NCI-H1694 treated with DMSO at 0.1 percent for 48 hours (cell line): ENCODE results near the gene TTLL6.
"Not testable (repeated sequence)": the region's sequence is repeated elsewhere in the genome, so short reads cannot be mapped to it uniquely, and the experiment has no call there.

Experiments
- DNase-seq: peaks from one replicate; lab custom pipeline; 2025; lab: John Stamatoyannopoulos, UW

Gene TTLL6

DNA sequence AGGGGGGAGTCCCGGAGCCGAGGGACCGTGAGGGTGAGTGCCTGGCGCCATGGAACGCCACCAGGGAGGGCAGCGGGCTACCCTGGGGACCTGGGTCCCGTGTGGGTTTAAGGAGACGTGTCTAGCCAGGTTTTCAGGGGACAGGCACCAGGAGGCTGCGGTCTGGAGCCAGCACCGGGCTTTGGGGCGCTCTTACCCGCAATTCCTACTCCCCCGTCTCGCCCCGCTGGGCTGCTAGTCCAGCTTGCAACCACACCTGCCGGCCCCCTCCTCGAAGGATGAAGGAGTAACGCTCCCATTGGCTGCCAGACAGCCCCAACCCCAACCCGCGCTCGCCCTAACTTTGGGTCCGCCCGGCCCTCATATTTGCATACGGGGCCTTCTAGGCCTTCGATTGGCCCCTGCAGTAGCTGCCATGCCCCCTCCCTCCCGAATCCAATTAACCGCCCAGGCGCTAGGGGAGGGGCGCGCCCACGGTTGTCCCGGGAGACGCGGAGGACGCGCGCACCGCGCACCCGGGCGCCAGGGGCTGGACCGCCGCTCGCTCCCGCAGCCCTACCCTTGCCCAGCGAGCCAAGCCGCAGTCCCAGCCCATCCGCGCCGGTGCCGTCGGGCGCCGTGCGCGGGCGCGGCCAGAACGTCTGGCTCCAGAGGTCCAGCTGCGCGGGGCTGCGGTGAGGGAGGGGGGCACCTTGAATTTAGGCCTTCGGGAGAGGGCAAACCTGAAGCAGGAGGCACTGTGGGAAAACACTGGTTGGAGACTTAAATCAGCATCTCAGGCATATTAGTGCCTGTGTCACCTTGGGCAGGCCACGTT lies at the start of gene TTLL6:
TSS of gene TTLL6 (minus strand) at position 456 of the 817 bp plus-strand sequence. CDS start at position 299, 157 bp downstream.
- peak; percentile 72 for DNase-seq

DNA sequence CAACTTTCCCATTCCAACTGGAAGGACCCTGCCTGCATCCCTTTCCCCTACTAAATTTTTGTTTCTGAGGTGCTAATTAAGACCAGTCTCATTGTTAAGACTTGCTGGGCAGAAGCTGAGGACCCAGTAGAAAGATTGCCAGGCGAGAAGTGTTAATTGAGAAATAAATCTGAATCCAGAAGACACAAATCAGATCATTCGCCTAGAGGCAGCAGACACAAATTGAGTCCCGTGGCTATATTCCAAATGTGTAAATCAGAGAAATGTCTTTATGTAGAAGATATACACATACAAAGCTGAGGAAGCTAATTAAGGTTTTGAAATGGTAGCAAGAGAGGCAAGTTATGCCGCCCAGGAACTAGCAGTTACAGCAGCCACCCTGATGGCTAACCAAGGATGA lies 43.4 kb upstream of the TTLL6 start:
- no peak for DNase-seq

DNA sequence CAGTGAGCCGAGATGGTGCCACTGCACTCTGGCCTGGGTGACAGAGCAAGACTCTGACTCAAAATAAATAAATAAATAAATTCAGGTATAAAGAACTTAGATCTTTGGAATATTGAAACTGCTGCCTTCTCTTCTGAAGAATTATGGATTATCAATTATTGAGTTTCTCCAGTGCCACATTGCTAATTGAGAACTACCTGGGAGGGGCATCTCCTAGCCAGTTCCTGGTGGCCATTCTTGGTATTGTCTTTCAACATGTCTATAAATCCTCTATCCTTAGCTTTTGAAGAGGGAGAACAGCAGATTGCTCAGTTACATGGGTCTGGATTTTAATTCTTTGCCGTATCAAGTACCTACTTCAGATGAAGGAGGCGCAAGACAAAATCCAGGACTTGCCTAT lies 43.0 kb upstream of the TTLL6 start:
- DNase-seq = no peak

DNA sequence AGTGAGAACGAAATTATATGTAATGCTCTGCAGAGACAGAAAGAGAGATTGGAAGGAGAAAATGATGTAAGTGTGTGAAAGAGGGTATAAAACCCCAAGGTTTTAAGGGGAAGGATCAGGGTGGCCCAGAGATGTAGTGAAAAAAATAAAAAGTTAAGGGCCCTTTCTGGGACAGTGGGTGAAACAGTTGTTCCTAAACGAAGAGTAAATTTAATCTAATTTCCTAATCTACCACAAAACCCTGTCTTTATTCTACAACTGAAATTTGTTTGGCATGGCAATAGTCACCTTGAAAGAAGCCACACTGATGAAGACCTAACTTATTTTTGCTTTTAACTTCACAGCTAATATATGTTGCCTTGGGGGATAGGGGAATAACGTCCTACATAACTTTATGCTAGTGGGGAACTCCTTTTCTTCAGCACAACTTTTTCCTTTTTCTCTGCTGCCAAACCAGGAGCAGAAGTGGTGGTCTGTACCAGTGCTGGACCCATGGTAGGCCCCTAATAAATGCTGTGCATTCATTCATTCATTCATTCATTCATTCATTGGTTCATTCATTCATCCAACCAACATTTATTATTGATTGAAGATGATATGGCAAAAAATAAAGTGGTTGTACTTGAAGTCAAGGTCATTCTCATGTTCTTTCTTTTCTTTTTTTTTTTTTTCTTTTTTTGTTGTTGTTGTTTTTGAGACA lies 39.2 kb upstream of the TTLL6 start:
- DNase-seq = no peak

DNA sequence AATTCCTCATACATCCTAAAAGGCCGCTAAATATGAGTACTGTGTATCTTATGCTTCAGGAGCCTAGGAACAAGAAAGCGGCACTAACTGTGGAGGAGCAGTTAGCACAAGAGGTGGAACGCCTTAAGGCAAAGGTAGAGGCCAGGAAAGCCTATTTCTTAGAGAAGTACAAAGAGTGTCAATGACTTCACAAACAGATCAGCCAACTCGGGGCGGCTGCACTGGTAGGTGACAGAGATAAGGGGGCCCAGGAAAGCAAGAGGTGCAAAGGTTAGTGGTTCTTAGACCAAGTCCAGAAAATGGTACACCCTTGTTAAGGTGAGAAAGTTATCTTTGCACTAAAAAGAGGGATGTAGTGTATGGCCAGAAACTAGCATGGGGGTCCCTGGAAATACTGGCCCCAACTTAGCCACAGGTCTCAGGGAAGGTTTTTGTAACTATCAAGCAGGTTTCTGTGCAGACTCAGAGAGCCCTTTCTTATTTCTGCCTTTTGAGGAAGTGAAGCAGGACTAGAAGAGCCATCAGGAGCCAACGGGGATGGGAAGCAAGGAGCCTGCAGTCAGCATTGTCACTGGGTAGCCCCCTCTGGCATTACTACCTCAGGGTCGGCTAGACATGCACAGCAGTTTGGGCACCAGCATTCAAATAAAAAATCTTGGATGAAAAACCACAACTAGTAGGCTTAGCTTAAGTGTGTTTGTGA lies 37.9 kb upstream of the TTLL6 start:
- no peak for DNase-seq

DNA sequence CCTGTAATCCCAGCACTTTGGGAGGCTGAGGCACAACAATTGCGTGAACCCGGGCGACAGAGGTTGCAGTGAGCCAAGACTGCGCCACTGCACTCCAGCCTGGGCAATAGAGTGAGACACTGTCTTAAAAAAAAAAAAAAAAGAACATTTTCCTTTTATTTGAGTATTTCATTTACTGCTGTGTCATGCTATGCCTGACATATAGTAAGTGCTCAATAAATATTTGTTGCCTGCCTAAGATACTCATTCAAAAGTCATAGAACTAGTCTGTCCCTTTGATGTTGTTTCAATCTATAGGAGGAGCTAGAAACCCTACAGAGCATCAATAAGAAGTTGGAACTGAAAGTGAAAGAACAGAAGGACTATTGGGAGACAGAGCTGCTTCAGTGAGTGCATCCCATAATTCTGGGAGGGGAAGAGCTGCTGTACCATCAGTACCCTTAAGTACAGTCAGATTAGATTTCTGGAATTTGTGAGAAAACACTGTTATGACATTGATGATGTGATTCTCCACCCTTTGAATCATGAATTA lies 33.8 kb upstream of the TTLL6 start:
- DNase-seq = no peak

DNA sequence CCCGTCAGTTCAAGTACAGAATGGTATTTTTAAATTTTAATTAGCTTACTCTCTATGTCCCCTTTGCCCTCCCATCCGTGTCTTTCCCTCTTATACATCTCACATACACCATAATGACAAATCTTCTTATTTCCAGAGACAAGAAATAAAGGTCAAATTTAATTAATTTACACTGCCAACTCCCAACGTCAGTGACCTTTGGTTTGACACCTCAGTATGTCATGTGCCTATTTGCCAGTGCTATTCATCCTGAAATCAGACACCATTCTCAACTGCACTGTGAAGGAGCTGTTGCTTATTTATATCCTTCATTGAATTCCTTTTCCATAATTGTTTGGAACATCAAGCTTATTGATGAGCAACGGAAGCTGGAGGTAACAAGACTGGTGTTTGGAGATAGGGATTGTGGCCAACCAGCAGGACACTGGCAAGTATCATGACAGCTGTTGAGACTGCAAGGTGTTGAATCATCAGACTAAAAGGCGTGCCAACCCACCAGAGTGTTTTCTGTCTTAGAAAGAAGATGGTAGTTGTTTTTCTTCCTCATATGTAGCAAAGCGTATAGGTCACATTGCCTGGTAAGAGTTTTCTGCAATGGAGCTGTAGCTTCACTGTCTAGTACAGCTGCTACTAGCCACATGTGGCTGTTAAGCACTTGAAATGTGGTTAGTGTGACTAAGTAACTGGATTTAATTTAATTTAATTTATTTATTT lies 26.3 kb upstream of the TTLL6 start:
- no peak for DNase-seq

DNA sequence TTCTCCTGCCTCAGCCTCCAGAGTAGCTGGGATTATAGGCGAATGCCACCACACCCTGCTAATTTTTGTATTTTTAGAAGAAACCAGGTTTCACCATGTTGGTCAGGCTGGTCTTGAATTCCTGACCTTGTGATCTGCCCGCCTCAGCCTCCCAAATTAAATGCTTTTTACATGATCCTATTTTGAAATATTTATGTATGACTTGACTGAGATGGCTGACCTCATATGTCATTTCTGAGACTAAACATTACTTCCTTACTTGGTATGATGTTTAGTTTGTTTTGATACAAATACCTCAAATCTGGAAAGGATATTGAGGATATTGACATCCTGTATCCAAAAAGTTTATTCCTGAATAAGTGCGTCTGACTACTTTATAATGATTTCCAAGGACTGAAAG lies 25.7 kb upstream of the TTLL6 start:
- no peak for DNase-seq

DNA sequence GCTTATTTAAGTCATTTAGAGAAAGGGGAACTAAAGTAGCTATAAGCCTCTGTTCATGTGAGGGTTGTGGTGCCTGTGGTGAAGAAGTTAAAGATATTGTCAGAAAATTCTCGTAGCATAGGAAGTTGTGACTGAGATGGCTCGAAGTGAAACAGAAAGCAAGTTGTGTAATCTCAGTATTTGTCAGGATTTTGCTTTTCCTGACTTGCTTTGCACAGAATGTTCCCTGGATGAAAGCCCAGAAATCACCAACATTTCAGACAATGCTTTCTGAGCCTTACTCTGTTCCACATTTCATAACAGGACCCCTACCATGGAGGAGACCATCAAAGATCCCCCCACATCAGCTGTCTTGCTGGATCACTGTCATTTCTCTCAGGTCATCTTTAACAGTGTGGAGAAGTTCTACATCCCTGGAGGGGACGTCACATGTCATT lies 24.4 kb upstream of the TTLL6 start:
- no peak for DNase-seq

DNA sequence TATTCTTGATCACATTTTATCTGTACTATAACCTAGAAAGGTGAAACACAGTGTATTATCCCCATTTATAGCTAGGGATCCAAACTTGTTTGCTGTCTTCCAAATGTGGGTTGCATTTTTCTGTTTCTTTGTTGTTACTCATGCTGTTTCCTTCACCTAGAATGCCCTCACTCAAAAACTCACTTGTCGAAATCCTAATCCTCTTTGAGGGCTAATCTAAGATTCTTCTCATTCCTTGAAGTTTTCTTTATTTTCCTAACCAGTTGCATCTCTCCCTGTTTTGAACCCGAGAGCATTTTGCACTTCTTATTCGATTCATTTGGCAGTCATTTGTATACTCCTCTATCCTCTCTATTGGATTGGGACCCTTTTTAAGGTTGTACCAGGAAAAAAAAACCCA lies 23.4 kb upstream of the TTLL6 start:
- DNase-seq = no peak

DNA sequence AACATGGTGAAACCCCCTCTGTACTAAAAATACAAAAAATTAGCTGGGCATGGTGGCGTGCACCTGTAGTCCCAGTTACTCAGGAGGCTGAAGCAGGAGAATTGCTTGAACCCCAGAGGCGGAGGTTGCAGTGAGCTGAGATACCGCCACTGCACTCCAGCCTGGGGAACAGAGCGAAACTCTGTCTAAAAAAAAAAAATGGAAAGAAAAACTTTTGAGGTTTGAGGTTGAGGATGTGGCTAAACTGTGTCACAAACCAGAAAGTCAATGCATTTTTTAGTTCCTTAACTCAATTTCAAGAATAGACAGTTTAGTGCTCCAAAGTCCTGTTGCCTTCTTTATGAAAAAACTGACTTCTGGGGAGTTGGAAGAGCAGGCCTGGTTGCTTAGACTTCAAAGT lies 20.4 kb upstream of the TTLL6 start:
- not testable (repeated sequence) for DNase-seq

DNA sequence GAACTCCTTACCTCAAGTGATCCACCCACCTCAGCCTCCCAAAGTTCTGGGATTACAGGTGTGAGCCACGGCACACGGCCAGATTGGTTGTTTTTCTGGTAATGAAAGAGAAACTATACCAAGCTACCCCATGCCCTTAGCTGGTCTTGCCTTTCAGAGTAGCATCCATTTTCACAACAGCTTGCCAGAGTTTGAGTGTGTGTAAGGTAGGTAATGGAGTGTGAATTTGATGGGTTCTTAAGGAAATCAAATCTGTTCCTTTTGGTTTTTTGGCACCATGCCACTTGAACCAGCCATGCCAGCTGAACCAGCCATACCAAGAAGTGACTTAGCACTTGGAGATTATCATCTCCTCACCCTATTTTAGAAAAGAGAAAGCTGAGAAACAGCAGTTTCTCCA lies 18.9 kb upstream of the TTLL6 start:
- no peak for DNase-seq

DNA sequence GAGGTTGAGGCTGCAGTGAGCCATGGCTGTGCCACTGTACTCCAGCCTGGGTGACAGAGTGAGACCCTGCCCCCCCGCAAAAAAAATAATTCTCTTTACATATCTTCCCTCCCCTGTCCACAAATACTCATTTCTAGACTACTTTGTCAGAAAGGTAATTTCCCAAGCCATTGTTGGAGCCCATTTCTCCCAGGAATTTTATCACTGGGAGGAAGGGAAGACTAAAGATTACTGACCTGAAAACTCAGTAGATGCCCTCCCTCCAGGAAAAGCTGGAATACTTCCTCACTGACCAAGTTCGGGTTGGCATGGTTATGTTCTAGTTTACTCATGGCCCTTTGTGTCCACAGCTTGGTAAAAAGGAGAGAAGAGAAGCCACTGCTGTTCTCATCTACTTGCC lies 17.9 kb upstream of the TTLL6 start:
- DNase-seq = no peak

DNA sequence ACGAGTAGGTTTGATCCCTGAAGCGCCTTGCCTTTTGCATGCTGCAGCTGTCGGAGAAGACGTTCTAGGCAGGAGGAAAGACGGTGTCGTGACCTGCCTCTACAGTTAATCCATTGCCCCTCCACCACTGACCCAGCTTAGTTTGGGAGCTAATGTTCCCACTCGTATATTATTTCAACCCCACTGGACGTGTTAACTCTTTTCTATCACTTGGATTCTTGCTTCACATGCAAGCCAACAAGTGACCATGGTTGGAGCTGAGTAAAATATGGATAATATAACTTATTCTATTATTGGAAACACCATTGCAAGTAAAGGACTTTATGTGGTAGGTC lies 14.5 kb upstream of the TTLL6 start:
- no peak for DNase-seq

DNA sequence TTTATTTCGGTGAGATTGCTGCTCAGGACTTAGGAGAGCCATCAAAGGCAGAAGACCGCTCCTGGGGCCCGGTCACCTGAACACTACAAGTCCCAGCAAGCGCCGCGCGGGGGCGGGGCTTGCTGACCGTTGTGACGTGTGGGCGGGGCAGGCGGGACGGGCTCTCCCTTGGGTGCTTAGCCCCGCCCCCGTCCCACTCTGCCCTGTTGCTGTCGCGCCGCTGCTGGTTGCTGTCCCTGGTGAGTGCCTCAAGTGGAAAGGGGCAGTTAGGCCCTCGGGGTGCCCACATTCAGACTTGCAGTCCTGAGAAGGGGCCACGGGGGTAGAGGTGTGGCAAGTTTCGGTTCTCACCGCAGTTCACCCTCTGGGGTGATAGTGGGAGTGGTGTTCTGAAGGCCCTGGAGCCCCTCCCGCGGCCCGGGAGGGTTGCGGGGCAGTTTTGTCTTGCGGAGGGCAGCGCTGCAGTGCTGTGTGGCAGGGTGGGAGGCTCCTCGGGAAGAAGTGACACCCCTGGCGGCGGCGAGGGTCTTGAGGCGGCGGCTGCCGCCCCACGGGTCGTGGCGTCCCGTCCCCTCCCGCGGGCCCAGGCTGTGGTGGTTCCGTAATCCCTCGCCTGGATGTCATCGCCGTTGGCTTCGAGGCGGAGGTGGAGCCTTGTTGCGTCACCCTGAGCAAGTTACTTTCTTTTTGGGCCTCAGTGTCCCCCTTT lies 14.0 kb upstream of the TTLL6 start, which contains the start of gene CALCOCO2:
TSS of gene CALCOCO2 (plus strand) at position 196 of the 709 bp plus-strand sequence. CDS start 10,673 bp downstream, outside the sequence.
- peak; percentile 65 for DNase-seq

DNA sequence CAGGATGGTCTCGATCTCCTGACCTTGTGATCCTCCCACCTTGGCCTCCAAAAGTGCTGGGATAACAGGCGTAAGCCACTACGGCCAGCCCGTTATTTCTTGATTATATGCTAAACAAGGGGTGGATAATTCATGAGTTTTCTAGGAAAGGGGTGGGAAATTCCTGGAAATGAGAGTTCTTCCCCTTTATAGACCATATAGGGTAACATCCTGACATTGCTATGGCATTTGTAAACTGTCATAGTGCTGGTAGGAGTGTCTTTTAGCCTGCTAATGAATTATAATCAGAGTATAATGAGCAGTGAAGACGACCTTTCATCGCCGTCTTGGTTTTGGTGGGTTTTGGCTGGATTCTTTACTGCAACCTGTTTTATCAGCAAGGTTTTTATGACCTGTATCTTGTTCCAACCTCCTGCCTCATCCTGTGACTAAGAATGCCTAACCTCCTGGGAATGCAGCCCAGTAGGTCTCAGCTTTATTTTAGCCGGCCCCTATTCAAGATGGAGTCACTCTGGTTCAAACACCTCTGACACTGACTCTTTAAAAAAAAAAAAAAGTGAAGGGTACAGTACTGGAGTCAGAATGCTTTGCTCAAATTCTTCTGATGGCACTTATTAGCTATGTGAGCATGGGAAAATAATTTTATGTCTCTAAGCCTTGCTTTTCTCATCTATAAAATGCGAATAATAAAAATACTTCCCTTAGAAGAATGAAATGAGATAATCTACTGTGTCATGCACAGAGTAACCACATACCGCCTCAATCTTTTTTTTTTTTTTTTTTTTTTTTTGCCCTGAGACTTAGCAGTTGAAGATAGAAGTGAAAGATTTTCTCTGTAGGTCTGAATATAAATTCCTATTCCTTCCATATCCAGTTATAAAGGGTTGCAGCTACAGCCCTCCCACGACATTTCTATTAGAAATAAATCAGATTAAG lies 8.7 kb upstream of the TTLL6 start:
- DNase-seq = no peak

DNA sequence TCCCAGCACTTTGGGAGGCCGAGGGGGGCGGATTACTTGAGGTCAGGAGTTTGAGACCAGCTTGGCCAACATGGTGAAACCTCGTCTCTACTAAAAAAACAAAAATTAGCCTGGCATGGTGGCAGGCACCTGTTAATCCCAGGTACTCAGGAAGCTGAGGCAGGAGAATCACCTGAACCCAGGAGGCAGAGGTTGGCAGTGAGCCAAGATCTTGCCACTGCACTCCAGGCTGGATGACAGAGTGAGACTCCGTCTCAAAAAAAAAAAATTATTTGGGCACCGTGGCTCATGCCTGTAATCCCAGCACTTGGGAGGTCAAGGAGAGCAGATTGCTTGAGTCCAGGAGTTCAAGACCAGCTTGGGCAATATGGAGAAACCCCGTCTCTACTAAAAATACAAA lies 3.9 kb upstream of the TTLL6 start:
- not testable (repeated sequence) for DNase-seq

DNA sequence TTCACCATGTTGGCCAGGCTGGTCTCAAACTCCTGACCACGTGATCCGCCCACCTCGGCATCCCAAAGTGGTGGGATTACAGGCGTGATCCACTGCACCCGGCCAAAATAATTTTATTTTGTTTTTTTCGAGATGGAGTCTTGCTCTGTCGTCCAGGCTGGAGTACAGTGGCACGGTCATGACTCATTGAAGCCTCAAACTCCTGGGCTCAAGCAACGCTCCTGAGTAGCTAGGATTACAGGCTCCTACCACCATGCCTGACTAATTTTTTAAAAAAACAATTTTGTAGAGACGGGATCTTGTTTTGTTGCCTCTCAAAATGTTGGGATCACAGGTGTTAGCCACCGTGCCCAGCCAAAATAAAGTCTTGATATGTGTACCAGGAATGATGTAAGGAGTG lies 2.4 kb upstream of the TTLL6 start:
- DNase-seq = no peak

DNA sequence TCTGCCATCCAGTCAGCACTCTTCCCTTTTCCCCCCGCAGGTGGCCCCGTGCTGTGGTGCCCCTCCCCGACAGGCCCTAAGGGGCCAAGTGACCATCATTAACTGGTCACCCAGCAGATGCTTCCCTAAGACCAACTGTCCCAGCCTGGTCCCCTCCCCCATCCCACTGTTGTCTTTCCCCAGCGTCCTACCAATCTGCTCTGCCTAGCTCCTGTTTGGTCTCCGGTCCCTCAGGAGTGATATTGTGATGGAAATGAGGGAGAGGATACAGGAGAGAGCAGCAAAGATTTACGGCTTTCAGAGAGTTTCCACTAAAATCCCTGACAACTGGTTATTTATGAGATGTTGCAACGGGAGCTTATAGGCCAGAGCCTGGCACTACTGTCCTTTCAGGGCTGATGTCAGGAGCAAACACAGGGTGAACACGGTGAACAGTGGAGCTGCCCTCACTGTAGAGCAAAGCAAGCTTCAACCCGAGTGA lies 1.4 kb upstream of the TTLL6 start:
- no peak for DNase-seq

DNA sequence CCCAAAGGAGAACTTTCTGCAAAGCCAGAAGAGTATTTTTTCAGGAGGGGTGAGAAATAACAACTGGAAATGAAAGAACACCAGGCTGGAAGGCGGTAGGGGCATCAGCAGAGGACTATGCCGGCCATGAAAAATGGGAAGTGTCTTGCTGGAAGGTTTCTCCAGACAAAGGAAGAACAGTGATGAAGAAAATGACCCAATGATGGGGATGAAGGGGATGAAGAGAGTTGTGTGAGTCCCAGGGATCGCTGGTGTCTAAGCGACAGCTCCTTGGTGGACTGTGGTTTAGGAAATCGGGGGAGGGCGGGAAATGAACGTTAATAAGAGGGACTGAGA lies 623 bp downstream of the TTLL6 start:
- no peak for DNase-seq
